Effector memory CD8-positive, alpha-beta T cell (primary cell): ENCODE results near the gene SND1.

ENCODE experiments used
- ATAC-seq: fragments of 150-1000 bp; cut with Tn5 transposase; replicated peaks from 2 replicates; pipeline ENCODE4 v1.10.0; 2021; ENCODE audit warnings: mild to moderate bottlenecking, moderate library complexity
- DNase-seq, 3 experiments: peaks; one replicate each; pipeline ENCODE4 v3.0.0; 2021
- H3K27ac Mint-ChIP-seq, 2 donors: one replicate each; pipeline ENCODE4 v1.8.0; 2022; ENCODE audit warnings: mild to moderate bottlenecking in 2 of 2, mixed read lengths in 2 of 2, moderate library complexity in 2 of 2
- H3K27me3 Mint-ChIP-seq, 2 donors: one replicate each; pipeline ENCODE4 v1.8.0; 2022; ENCODE audit warnings: mixed read lengths in 2 of 2
- H3K36me3 Mint-ChIP-seq: one replicate; pipeline ENCODE4 v1.8.0; 2022; ENCODE audit warnings: mild to moderate bottlenecking, moderate library complexity, mixed read lengths; ENCODE audit not compliant: insufficient read depth
- H3K4me1 Mint-ChIP-seq, 2 donors: one replicate each; pipeline ENCODE4 v1.8.0; 2022; ENCODE audit warnings: low read depth in 2 of 2, mixed read lengths in 2 of 2
- H3K4me3 Mint-ChIP-seq, 2 donors: one replicate each; pipeline ENCODE4 v1.8.0; 2022; ENCODE audit warnings: mild to moderate bottlenecking in 2 of 2, mixed read lengths in 2 of 2, moderate library complexity in 2 of 2
- H3K9me3 Mint-ChIP-seq, 2 donors: one replicate each; pipeline ENCODE4 v1.8.0; 2022; ENCODE audit warnings: mixed read lengths in 2 of 2

Gene SND1

DNA sequence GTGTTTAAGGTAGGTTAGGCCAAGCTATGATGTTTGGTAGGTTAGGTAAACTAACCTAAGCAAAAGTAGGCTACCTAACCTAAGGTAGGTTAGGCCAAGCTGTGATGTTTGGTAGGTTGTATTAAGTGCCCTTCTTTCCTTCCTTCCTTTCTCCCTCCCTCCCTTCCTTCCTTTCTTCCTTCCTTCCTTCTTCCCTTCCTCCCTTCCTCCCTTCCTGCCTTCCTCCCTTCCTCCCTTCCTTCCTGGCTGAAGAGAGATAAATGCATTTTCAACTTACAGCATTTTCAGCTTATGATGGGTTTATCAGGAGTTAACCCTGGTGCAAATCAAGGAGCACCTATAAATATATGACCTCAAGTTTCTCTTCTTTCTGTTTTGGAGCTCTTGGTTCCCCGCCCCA, 56.2 kb downstream of the SND1 start:
- Mint-ChIP-seq H3K4me3 (no peak overlapping the region), H3K9me3 (no peaks in the 10 kb centered on the region), H3K27ac (peak overlapping the region in 1 of 2 donors; percentile 49), H3K36me3 (peaks cover 78% of the 10 kb centered on the region), H3K27me3 (no peaks in the 10 kb centered on the region), H3K4me1 (peaks cover 1 to 12% of the 10 kb centered on the region in 2 donors)
- no peak for DNase-seq
- ATAC-seq: no peak

DNA sequence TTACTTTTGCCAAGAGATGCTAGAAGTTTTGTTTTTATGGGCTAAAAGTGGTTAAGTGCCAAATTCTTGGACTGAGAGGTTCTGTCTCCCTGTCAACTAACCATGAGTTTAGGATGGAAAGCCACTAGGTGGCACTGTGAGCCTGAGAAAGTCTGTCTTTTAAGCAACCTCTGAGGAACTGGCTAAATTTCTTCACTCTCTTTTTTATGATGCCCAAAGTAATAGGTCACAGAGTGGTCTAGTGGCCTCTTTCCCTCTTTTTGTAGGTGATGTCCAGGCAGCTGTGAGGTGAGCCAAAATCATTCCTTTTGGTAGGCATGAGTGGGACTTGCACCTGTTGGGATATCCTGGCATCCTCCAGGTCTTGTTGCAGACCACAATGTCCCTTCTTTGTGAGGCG, 56.8 kb downstream of the SND1 start:
- peak overlapping the region in 1 of 2 donors; percentile 49 for H3K27ac Mint-ChIP-seq
- DNase-seq: peak; percentile 72 to 78 (median 73)
- H3K36me3 Mint-ChIP-seq: peaks cover 72% of the 10 kb centered on the region
- peak; percentile 68 for ATAC-seq
- no peaks in the 10 kb centered on the region for H3K27me3 Mint-ChIP-seq
- H3K9me3 Mint-ChIP-seq: no peaks in the 10 kb centered on the region
- H3K4me3 Mint-ChIP-seq: no peak overlapping the region
- H3K4me1 Mint-ChIP-seq: peaks cover 1 to 12% of the 10 kb centered on the region in 2 donors

DNA sequence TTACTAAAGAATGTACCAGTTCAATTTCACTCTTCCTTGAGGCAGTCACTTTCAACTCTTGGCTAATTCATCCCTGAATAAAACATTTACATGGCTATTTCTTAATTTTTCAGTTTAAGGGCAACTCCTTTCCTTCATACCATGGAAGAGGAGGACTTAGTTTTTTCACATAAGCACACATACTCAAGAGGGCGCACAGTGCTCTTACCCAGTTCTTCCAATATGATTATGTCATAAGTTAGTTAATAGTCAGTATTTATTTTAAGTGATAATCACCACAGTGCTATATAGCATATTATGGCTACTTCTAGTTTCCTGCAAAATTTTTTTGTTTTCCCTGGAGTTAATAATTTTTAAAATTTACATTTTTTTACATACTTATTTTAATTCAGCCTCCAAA, 58.6 kb downstream of the SND1 start:
- H3K36me3 Mint-ChIP-seq: peaks cover 58% of the 10 kb centered on the region
- ATAC-seq: no peak

DNA sequence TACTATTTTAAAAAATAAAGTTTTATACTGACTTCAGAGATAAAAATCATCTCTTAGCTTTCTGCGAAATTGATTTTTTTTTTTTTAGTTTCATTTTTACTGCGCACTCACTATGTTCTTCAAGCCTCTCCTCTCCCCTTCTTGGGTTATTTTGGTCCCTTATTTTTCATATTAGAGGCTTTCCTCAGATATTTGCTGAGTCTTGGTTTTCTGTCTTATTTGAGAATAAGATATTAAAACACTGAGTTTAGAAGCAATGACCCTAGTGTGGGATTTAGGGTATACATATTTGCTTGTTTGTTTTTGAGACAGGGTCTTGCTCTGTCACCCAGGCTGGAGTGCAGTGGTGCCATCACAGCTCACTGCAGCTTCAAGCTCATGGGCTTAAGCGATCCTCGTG, 59.9 kb downstream of the SND1 start:
- peaks cover 50% of the 10 kb centered on the region for H3K36me3 Mint-ChIP-seq
- H3K4me3 Mint-ChIP-seq: no peak overlapping the region
- H3K9me3 Mint-ChIP-seq: no peaks in the 10 kb centered on the region
- DNase-seq (no peak), ATAC-seq (no peak)
- H3K4me1 Mint-ChIP-seq: peaks cover 17 to 35% of the 10 kb centered on the region in 2 donors
- H3K27me3 Mint-ChIP-seq: no peaks in the 10 kb centered on the region
- H3K27ac Mint-ChIP-seq: no peak overlapping the region

More for the DNA sequence above, 58.6 kb downstream of the SND1 start:
- H3K9me3 Mint-ChIP-seq: no peaks in the 10 kb centered on the region
- no peak overlapping the region for H3K4me3 Mint-ChIP-seq
- no peak overlapping the region for H3K27ac Mint-ChIP-seq
- no peak for DNase-seq
- no peaks in the 10 kb centered on the region for H3K27me3 Mint-ChIP-seq
- peaks cover 13 to 30% of the 10 kb centered on the region in 2 donors for H3K4me1 Mint-ChIP-seq

DNA sequence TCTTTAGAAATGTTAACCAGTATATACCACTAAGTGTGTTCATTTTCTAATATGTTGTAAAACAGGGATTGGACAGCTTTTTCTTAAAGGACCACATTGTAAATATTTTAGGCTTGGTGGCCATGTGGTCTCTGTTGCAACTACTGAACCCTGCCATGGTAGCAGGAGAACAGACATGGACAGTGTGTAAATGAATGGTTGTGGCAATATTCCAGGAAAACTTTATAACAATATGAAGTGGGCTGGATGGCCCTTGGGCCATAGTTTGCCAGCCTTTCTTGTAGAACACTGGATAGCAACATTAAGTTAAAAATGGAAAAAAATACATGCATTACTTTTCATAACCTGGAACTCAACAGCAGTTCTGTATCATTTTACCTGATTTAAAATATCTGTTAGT, 61.0 kb downstream of the SND1 start:
- H3K4me3 Mint-ChIP-seq: no peak overlapping the region
- H3K27ac Mint-ChIP-seq: peak overlapping the region in 1 of 2 donors; percentile 62
- DNase-seq (no peak), ATAC-seq (no peak)
- H3K36me3 Mint-ChIP-seq: peaks cover 48% of the 10 kb centered on the region
- H3K4me1 Mint-ChIP-seq: peaks cover 20 to 40% of the 10 kb centered on the region in 2 donors
- H3K9me3 Mint-ChIP-seq: no peaks in the 10 kb centered on the region
- no peaks in the 10 kb centered on the region for H3K27me3 Mint-ChIP-seq

DNA sequence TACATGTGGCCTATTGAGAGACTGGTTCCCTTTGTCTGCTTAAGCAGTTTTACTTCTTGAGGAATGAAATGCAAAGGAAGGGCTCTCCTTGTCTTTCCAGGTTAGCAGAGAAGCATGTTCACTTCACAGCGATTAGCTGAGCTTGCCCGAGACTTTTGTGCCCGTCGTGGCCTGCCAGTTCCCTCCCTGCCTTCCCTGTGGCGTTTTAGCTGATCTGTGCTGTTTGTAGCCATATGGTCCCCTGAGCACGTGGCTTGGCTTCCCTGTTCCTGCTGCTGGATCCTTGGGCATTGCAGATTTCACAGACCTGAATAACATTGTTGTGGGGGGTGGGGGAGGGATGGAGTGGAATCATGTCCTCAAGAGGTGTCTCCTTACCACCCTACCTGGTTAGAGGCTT, 61.8 kb downstream of the SND1 start:
- H3K4me1 Mint-ChIP-seq: peaks cover 23 to 34% of the 10 kb centered on the region in 2 donors
- peaks cover 45% of the 10 kb centered on the region for H3K36me3 Mint-ChIP-seq
- no peak for DNase-seq
- peak overlapping the region in 1 of 2 donors; percentile 36 for H3K27ac Mint-ChIP-seq
- ATAC-seq: no peak
- no peaks in the 10 kb centered on the region for H3K9me3 Mint-ChIP-seq
- no peak overlapping the region for H3K4me3 Mint-ChIP-seq
- no peaks in the 10 kb centered on the region for H3K27me3 Mint-ChIP-seq

GRCh38 chr7:127715272-127715671, 63.3 kb downstream of the SND1 start:
- H3K27ac Mint-ChIP-seq: peak overlapping the region; percentile 5 to 38
- DNase-seq: no peak
- no peaks in the 10 kb centered on the region for H3K9me3 Mint-ChIP-seq
- no peak for ATAC-seq
- H3K4me3 Mint-ChIP-seq: peak overlapping the region in 1 of 2 donors; percentile 18
- H3K36me3 Mint-ChIP-seq: peaks cover 36% of the 10 kb centered on the region
- H3K27me3 Mint-ChIP-seq: no peaks in the 10 kb centered on the region
- peaks cover 27 to 32% of the 10 kb centered on the region in 2 donors for H3K4me1 Mint-ChIP-seq

DNA sequence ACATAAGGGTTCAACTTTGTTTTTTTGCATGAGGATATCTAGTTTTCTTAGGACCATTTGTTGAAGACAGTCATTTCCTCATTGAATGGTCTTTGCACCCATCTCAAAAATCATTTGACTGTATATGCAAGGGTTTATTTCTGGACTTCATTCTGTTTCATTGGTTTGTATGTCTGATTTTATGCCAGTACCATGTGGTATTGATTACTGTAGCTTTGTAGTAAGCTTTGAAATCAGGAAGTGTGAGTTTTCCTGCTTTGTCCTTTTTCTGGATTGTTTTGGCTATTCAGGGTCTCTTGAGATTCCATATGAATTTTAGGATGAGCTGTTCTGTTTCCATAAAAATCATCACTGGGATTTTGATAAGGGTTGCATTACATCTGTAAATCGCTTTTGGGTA, 63.9 kb downstream of the SND1 start:
- H3K4me1 Mint-ChIP-seq: peaks cover 28 to 32% of the 10 kb centered on the region in 2 donors
- peaks cover 34% of the 10 kb centered on the region for H3K36me3 Mint-ChIP-seq
- peak overlapping the region in 1 of 2 donors; percentile 5 for H3K27ac Mint-ChIP-seq
- no peaks in the 10 kb centered on the region for H3K27me3 Mint-ChIP-seq
- DNase-seq (no peak), ATAC-seq (no peak)
- H3K4me3 Mint-ChIP-seq: no peak overlapping the region
- H3K9me3 Mint-ChIP-seq: no peaks in the 10 kb centered on the region

GRCh38 chr7:127717502-127718339, 65.7 kb downstream of the SND1 start:
- no peaks in the 10 kb centered on the region for H3K9me3 Mint-ChIP-seq
- no peak for DNase-seq

DNA sequence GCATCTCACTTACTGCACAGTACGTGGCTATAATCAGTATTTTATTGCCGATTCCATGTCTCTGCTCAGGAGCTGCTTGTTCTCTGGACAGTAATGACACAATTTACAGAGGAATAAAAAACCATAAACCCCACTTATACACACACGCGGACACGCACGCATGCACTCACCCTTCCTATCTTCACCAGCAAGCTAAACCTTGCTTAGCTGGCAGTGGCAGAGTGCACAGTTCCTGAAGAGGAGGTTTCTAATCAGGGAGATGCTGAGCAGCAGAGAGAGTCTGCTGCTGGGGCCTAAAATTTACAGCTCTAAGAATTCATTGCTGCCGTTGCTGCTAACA, 66.3 kb downstream of the SND1 start:
- Mint-ChIP-seq H3K27ac (no peak overlapping the region), H3K27me3 (no peaks in the 10 kb centered on the region), H3K4me1 (peaks cover 28 to 32% of the 10 kb centered on the region in 2 donors), H3K9me3 (no peaks in the 10 kb centered on the region), H3K36me3 (peaks cover 26% of the 10 kb centered on the region), H3K4me3 (no peak overlapping the region)
- DNase-seq: no peak
- no peak for ATAC-seq

More at GRCh38 chr7:127717502-127718339, 65.7 kb downstream of the SND1 start:
- Mint-ChIP-seq H3K36me3 (peaks cover 30% of the 10 kb centered on the region), H3K27ac (peak overlapping the region in 1 of 2 donors; percentile 33), H3K27me3 (no peaks in the 10 kb centered on the region), H3K4me3 (no peak overlapping the region), H3K4me1 (peaks cover 28 to 32% of the 10 kb centered on the region in 2 donors)
- ATAC-seq: no peak

- no peak for DNase-seq
- H3K9me3 Mint-ChIP-seq: no peaks in the 10 kb centered on the region
- H3K4me1 Mint-ChIP-seq: peaks cover 8 to 14% of the 10 kb centered on the region in 2 donors
- H3K36me3 Mint-ChIP-seq: peaks cover 20% of the 10 kb centered on the region
- H3K27me3 Mint-ChIP-seq: no peaks in the 10 kb centered on the region
- no peak for ATAC-seq
- no peak overlapping the region for H3K4me3 Mint-ChIP-seq
- peak overlapping the region; percentile 51 to 68 for H3K27ac Mint-ChIP-seq
These were observed 74.5 kb downstream of the SND1 start for GRCh38 chr7:127726476-127726875.

- H3K9me3 Mint-ChIP-seq: no peaks in the 10 kb centered on the region
- H3K4me1 Mint-ChIP-seq: peaks cover 10 to 25% of the 10 kb centered on the region in 2 donors
- no peaks in the 10 kb centered on the region for H3K27me3 Mint-ChIP-seq
- DNase-seq: no peak
- ATAC-seq: no peak
- peaks cover 25% of the 10 kb centered on the region for H3K36me3 Mint-ChIP-seq
- H3K27ac Mint-ChIP-seq: peak overlapping the region in 1 of 2 donors; percentile 4
- no peak overlapping the region for H3K4me3 Mint-ChIP-seq
These were observed 78.8 kb downstream of the SND1 start for GRCh38 chr7:127730658-127731276.

GRCh38 chr7:127731431-127732080, 79.6 kb downstream of the SND1 start:
- H3K4me3 Mint-ChIP-seq: no peak overlapping the region
- H3K9me3 Mint-ChIP-seq: no peaks in the 10 kb centered on the region
- H3K4me1 Mint-ChIP-seq: peaks cover 10 to 25% of the 10 kb centered on the region in 2 donors
- ATAC-seq (no peak), DNase-seq (no peak)
- no peaks in the 10 kb centered on the region for H3K27me3 Mint-ChIP-seq
- no peak overlapping the region for H3K27ac Mint-ChIP-seq
- peaks cover 25% of the 10 kb centered on the region for H3K36me3 Mint-ChIP-seq
